ENCODE data around the gene WTAP. TPM values are rescaled to one million over a fixed set of nuclear protein-coding genes. Genes with fewer than 3 reads are reported as not detected.

The WTAP gene
- total RNA-seq, 2 donors from 2014 or later, result 46.3 to 157 TPM

- Histone ChIP-seq H3K36me3 (no peaks in the 10 kb centered on the region), H3K4me3 (no peak overlapping the region), H3K9me3 (no peaks in the 10 kb centered on the region), H3K27me3 (replicated peaks; ENCODE audit: insufficient read depth) (no peaks in the 10 kb centered on the region), H3K4me1 (ENCODE audit: control insufficient read depth in 1 of 2, low read depth in 2 of 2) (peaks cover 14 to 38% of the 10 kb centered on the region in 2 donors), H3K27ac (no peak overlapping the region)
- TF ChIP-seq, protein P1, sequence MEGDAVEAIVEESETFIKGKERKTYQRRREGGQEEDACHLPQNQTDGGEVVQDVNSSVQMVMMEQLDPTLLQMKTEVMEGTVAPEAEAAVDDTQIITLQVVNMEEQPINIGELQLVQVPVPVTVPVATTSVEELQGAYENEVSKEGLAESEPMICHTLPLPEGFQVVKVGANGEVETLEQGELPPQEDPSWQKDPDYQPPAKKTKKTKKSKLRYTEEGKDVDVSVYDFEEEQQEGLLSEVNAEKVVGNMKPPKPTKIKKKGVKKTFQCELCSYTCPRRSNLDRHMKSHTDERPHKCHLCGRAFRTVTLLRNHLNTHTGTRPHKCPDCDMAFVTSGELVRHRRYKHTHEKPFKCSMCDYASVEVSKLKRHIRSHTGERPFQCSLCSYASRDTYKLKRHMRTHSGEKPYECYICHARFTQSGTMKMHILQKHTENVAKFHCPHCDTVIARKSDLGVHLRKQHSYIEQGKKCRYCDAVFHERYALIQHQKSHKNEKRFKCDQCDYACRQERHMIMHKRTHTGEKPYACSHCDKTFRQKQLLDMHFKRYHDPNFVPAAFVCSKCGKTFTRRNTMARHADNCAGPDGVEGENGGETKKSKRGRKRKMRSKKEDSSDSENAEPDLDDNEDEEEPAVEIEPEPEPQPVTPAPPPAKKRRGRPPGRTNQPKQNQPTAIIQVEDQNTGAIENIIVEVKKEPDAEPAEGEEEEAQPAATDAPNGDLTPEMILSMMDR (IDR thresholded peaks at IDR 0.05), result no peak
- no peak for ATAC-seq (ENCODE audit: insufficient number of reproducible peaks, low FRiP score, low read depth)
- no peak for DNase-seq (ENCODE audit: low spot score)
Measured at GRCh38 chr6:159713984-159714383, 13.3 kb upstream of the WTAP start.

DNA sequence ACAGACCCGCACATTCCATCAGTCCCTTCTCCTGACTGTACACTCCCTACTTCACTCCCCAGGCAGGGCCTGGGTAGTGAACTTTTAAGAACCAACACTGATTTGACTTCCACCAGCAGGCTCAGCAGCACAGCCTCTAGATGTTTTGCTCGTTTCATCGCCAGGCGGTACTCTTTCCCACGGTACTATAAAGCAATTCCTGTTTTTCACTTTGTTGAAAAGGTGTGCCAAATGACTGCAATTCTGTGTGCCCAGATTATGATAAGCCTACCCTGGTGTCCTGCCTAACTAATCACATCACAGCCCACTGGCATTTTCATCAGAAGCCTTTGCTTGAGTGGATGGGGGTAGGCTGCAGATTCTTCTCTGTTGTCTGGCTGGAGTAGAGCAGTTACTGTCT lies 12.9 kb upstream of the WTAP start:
- Histone ChIP-seq H3K9me3 (no peaks in the 10 kb centered on the region), H3K27me3 (replicated peaks; ENCODE audit: insufficient read depth) (no peaks in the 10 kb centered on the region), H3K4me1 (ENCODE audit: control insufficient read depth in 1 of 2, low read depth in 2 of 2) (peaks cover 14 to 38% of the 10 kb centered on the region in 2 donors), H3K27ac (no peak overlapping the region), H3K4me3 (no peak overlapping the region), H3K36me3 (no peaks in the 10 kb centered on the region)
- ATAC-seq (ENCODE audit: insufficient number of reproducible peaks, low FRiP score, low read depth) (no peak), DNase-seq (ENCODE audit: low spot score) (no peak)
- TF ChIP-seq, protein P1 (IDR thresholded peaks at IDR 0.05), result no peak

GRCh38 chr6:159715166-159715565 lies 12.1 kb upstream of the WTAP start:
- TF ChIP-seq, protein P1 (IDR thresholded peaks at IDR 0.05), result no peak

DNA sequence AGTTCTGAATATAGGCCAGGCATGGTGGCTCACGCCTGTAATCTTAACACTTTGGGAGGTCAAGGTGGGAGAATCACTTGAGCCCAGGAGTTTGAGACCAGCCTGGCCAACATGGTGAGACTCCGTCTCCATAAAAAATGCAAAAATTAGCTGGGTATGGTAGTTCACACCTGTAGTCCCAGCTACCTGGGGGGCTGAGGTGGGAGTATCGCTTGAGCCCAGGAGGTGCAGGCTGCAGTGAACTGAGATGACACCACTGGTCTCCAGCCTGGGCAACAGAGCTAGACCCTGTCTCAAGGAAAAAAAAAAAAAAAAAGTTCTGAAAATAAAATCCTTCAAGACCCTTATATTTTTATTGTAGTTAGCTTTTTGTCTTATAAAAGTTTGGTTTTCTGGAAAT lies 11.7 kb upstream of the WTAP start:
- H3K27me3 ChIP-seq (replicated peaks; ENCODE audit: insufficient read depth), result no peaks in the 10 kb centered on the region
- H3K27ac ChIP-seq, result peak overlapping the region; percentile 40 to 61
- TF ChIP-seq, protein P1 (IDR thresholded peaks at IDR 0.05), result no peak
- no peaks in the 10 kb centered on the region for H3K36me3 ChIP-seq
- peaks cover 14 to 38% of the 10 kb centered on the region in 2 donors for H3K4me1 ChIP-seq (ENCODE audit: control insufficient read depth in 1 of 2, low read depth in 2 of 2)
- H3K4me3 ChIP-seq, result no peak overlapping the region
- DNase-seq (ENCODE audit: low spot score) (no peak), ATAC-seq (ENCODE audit: insufficient number of reproducible peaks, low FRiP score, low read depth) (no peak)
- H3K9me3 ChIP-seq, result no peaks in the 10 kb centered on the region

More at GRCh38 chr6:159715166-159715565, 12.1 kb upstream of the WTAP start:
- H3K27ac ChIP-seq, result no peak overlapping the region
- ATAC-seq (ENCODE audit: insufficient number of reproducible peaks, low FRiP score, low read depth) (no peak), DNase-seq (ENCODE audit: low spot score) (no peak)
- no peak overlapping the region for H3K4me3 ChIP-seq
- no peaks in the 10 kb centered on the region for H3K36me3 ChIP-seq
- peaks cover 14 to 38% of the 10 kb centered on the region in 2 donors for H3K4me1 ChIP-seq (ENCODE audit: control insufficient read depth in 1 of 2, low read depth in 2 of 2)
- no peaks in the 10 kb centered on the region for H3K27me3 ChIP-seq (replicated peaks; ENCODE audit: insufficient read depth)
- no peaks in the 10 kb centered on the region for H3K9me3 ChIP-seq

DNA sequence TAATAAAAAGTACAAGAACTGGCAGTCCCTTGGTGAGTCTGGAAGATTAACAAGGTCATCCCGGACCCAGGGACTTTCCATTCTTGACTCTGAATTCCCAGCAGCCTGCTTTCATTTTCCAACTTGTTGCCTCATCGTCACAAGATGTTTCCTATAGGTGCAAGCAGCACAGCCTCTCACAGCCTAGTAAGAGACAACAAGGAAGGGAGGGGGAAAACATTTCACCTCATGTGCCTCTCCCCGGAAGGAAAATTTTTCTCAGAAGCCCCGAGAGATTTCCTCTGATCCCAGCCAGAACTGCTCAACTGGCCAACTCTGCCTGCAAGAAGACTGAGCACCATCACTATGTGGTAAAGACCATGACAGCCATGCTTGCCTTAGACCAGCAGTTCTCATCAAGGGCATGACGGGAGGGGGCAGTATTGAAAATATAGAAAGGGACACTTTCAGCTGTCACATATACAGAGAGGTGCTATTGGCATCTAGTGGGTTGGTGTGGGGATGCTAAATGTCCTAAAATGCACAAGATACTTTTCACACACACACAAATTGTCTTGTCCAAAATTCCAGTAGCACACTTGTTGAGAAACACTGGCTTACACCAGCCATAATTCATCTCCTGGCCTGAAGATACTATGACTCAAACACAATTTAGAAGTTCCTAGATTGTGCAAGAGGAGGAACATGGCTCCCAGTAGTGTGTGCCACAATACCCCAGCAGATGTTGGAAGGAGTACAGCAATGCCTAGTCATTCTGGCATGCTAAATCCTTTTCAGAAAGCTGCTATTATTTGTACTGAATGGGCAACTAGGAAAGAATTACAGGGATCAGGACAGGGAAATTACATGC lies 10.8 kb upstream of the WTAP start:
- peak overlapping the region; percentile 5 for H3K4me3 ChIP-seq
- ATAC-seq (ENCODE audit: insufficient number of reproducible peaks, low FRiP score, low read depth) (peak; percentile 99), DNase-seq (ENCODE audit: low spot score) (peak; percentile 43)
- H3K27ac ChIP-seq, result peak overlapping the region; percentile 40 to 61
- peaks cover 14 to 38% of the 10 kb centered on the region in 2 donors for H3K4me1 ChIP-seq (ENCODE audit: control insufficient read depth in 1 of 2, low read depth in 2 of 2)
- TF ChIP-seq, protein P1 (IDR thresholded peaks at IDR 0.05), result no peak
- H3K27me3 ChIP-seq (replicated peaks; ENCODE audit: insufficient read depth), result no peaks in the 10 kb centered on the region
- no peaks in the 10 kb centered on the region for H3K36me3 ChIP-seq
- H3K9me3 ChIP-seq, result no peaks in the 10 kb centered on the region

Measured in thoracic aorta (tissue), 2 donors.